ENCODE measurements around the gene TBRG1.
"Not testable (repeated sequence)": the region's sequence is repeated elsewhere in the genome, so short reads cannot be mapped to it uniquely, and the experiment has no call there.

TBRG1 gene

DNA sequence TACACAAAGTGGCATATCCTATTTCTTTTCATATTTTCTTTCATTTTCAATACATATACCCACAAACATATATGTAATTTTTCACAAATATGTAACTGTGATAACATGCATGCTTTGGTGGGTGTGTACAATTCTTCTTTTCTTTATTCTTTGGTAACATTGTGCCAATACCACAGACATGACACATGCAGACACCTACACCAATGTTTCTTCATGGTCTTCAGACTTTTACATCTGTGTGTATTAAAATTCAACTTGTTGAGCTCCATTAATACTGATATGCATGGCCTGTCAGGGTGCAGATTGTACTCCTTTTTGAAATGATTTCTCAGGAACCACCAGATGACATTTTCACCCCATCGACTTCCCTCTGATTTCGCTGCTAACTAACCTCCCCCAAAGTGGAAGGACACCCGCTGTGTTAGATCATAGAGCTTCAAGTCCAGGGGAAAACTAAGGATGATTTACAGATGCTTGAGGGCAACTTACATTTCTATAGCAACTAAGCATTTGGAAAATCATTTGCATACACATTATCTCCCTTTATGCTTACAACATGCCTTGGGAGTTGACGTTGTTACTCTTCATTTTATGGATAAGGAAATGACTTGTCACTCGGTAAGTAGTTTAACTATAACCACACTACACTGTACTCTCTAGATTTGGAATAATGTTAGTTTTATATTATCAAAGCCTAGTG is 21.9 kb upstream of the TBRG1 start:
- Histone ChIP-seq H3K79me2 (ENCODE audit: insufficient read depth, low read length) (no peaks in the 10 kb centered on the region), H3K9ac (ENCODE audit: low read length) (no peak overlapping the region), H3K9me2 (ENCODE audit: low read depth, low read length) (no peaks in the 10 kb centered on the region), H4K20me1 (ENCODE audit: insufficient read depth, low read length) (no peaks in the 10 kb centered on the region), H3K27me3 (ENCODE audit: insufficient read depth, low read length) (no peaks in the 10 kb centered on the region), H2AFZ (ENCODE audit: low read length) (no peak overlapping the region), H3K4me2 (ENCODE audit: low read length) (no peak overlapping the region), H3K9me3 (ENCODE audit: low read length) (no peaks in the 10 kb centered on the region), H3K4me1 (ENCODE audit: insufficient read depth, low read length, severe bottlenecking) (no peaks in the 10 kb centered on the region), H3K27ac (ENCODE audit: low read depth, low read length, poor library complexity, severe bottlenecking) (no peak overlapping the region), H3F3A (ENCODE audit: insufficient read depth, low read length) (no peaks in the 10 kb centered on the region), H3K4me3 (ENCODE audit: low read depth, low read length, poor library complexity, severe bottlenecking) (no peak overlapping the region), H3K36me3 (ENCODE audit: insufficient read depth, low read length) (no peaks in the 10 kb centered on the region)
- TF ChIP-seq, protein P1, sequence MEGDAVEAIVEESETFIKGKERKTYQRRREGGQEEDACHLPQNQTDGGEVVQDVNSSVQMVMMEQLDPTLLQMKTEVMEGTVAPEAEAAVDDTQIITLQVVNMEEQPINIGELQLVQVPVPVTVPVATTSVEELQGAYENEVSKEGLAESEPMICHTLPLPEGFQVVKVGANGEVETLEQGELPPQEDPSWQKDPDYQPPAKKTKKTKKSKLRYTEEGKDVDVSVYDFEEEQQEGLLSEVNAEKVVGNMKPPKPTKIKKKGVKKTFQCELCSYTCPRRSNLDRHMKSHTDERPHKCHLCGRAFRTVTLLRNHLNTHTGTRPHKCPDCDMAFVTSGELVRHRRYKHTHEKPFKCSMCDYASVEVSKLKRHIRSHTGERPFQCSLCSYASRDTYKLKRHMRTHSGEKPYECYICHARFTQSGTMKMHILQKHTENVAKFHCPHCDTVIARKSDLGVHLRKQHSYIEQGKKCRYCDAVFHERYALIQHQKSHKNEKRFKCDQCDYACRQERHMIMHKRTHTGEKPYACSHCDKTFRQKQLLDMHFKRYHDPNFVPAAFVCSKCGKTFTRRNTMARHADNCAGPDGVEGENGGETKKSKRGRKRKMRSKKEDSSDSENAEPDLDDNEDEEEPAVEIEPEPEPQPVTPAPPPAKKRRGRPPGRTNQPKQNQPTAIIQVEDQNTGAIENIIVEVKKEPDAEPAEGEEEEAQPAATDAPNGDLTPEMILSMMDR (IDR thresholded peaks at IDR 0.05; ENCODE audit: low read length): no peak
- no peak for TF ChIP-seq EZH2 (IDR thresholded peaks at IDR 0.05; ENCODE audit: borderline replicate concordance, low read length)

DNA sequence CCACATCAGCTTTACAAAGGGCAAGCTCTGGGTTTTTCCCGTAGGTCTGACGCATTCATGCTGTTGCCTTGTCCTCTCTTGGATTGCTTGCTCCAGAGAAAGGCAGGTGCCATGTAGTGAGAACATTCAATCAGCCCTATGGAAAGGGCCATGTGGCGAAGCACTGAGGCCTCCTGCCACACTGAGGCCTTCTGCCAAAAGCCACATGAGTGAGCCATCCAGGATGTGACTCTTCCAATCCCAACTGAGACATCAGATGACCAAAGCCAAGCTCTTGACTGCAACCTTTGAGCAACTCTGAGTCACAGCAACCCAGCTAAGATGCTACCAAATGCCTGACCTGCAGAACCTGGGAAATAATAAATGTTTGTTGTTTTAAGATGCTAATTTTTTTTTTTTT is 20.5 kb upstream of the TBRG1 start:
- Histone ChIP-seq H3F3A (ENCODE audit: insufficient read depth, low read length) (no peaks in the 10 kb centered on the region), H3K4me1 (ENCODE audit: insufficient read depth, low read length, severe bottlenecking) (no peaks in the 10 kb centered on the region), H3K9me2 (ENCODE audit: low read depth, low read length) (no peaks in the 10 kb centered on the region), H3K9me3 (ENCODE audit: low read length) (no peaks in the 10 kb centered on the region), H3K79me2 (ENCODE audit: insufficient read depth, low read length) (no peaks in the 10 kb centered on the region), H3K9ac (ENCODE audit: low read length) (no peak overlapping the region), H3K4me3 (ENCODE audit: low read depth, low read length, poor library complexity, severe bottlenecking) (no peak overlapping the region), H3K4me2 (ENCODE audit: low read length) (no peak overlapping the region), H2AFZ (ENCODE audit: low read length) (no peak overlapping the region), H3K36me3 (ENCODE audit: insufficient read depth, low read length) (no peaks in the 10 kb centered on the region), H4K20me1 (ENCODE audit: insufficient read depth, low read length) (no peaks in the 10 kb centered on the region), H3K27me3 (ENCODE audit: insufficient read depth, low read length) (no peaks in the 10 kb centered on the region), H3K27ac (ENCODE audit: low read depth, low read length, poor library complexity, severe bottlenecking) (no peak overlapping the region)
- TF ChIP-seq EZH2 (IDR thresholded peaks at IDR 0.05; ENCODE audit: borderline replicate concordance, low read length): no peak
- TF ChIP-seq, protein P1 (IDR thresholded peaks at IDR 0.05; ENCODE audit: low read length): no peak

DNA sequence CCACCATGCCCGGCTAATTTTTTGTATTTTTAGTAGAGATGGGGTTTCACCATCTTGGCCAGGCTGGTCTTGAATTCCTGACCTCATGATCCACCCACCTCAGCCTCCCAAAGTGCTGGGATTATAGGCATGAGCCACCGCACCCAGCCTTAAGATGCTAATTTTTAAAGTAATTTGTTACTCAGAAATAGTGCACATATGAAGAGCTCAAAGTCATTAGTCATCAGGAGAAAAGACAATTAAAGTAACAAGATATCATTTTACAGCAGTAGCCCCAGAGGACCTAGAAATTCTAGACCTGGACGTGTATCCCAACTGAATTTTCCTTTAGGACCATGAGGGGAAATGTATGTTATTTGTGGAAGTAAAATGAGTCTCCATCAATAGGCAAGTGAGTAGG is 19.9 kb upstream of the TBRG1 start:
- not testable (repeated sequence) for H3F3A ChIP-seq (ENCODE audit: insufficient read depth, low read length); H3K4me1 ChIP-seq (ENCODE audit: insufficient read depth, low read length, severe bottlenecking); H3K9me2 ChIP-seq (ENCODE audit: low read depth, low read length); H3K36me3 ChIP-seq (ENCODE audit: insufficient read depth, low read length); H2AFZ ChIP-seq (ENCODE audit: low read length); H3K9me3 ChIP-seq (ENCODE audit: low read length); H3K79me2 ChIP-seq (ENCODE audit: insufficient read depth, low read length); H3K9ac ChIP-seq (ENCODE audit: low read length); H3K27ac ChIP-seq (ENCODE audit: low read depth, low read length, poor library complexity, severe bottlenecking); H4K20me1 ChIP-seq (ENCODE audit: insufficient read depth, low read length); H3K27me3 ChIP-seq (ENCODE audit: insufficient read depth, low read length); H3K4me2 ChIP-seq (ENCODE audit: low read length); H3K4me3 ChIP-seq (ENCODE audit: low read depth, low read length, poor library complexity, severe bottlenecking)

DNA sequence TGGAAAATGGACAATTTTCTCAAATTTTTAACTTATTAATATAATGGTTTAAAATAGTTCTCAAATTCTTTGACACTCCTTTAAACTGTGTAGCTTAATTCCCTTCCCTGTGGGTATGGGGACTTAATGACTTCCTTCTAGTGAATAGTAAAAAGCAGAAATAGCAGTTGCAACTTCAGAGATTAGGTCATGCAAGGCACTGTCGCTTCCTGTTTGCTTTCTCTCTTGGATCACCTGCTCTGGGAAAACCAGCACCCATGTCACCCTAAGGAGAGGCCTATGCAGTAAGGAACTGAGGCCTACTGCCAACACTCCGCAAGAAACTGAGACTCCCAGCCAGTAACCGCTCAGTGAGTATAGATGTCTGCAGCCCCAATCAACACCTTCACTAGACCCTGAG is 16.9 kb upstream of the TBRG1 start:
- Histone ChIP-seq H2AFZ (ENCODE audit: low read length) (no peak overlapping the region), H3K9me2 (ENCODE audit: low read depth, low read length) (no peaks in the 10 kb centered on the region), H3K4me3 (ENCODE audit: low read depth, low read length, poor library complexity, severe bottlenecking) (no peak overlapping the region), H3K27ac (ENCODE audit: low read depth, low read length, poor library complexity, severe bottlenecking) (no peak overlapping the region), H4K20me1 (ENCODE audit: insufficient read depth, low read length) (no peaks in the 10 kb centered on the region), H3K9me3 (ENCODE audit: low read length) (no peaks in the 10 kb centered on the region), H3F3A (ENCODE audit: insufficient read depth, low read length) (no peaks in the 10 kb centered on the region), H3K4me2 (ENCODE audit: low read length) (no peak overlapping the region), H3K79me2 (ENCODE audit: insufficient read depth, low read length) (no peaks in the 10 kb centered on the region), H3K27me3 (ENCODE audit: insufficient read depth, low read length) (no peaks in the 10 kb centered on the region), H3K36me3 (ENCODE audit: insufficient read depth, low read length) (no peaks in the 10 kb centered on the region), H3K9ac (ENCODE audit: low read length) (no peak overlapping the region), H3K4me1 (ENCODE audit: insufficient read depth, low read length, severe bottlenecking) (no peaks in the 10 kb centered on the region)
- no peak for TF ChIP-seq EZH2 (IDR thresholded peaks at IDR 0.05; ENCODE audit: borderline replicate concordance, low read length)
- TF ChIP-seq, protein P1 (IDR thresholded peaks at IDR 0.05; ENCODE audit: low read length): no peak
